ENCODE results near the gene TMF1. TPM values are rescaled to one million over a fixed set of nuclear protein-coding genes. Genes with fewer than 3 reads are reported as not detected.

Gene TMF1
- total RNA-seq, 1 experiment from 2014 or later, result 50.2 TPM

- BruUV-seq (replicated peaks), result no TSS peak
- DNase-seq (ENCODE audit: unreplicated experiment), result no peak
- Mint-ChIP-seq H3K27ac (ENCODE audit: low read depth, unreplicated experiment) (no peak overlapping the region), H3K4me1 (ENCODE audit: insufficient read depth, unreplicated experiment) (no peaks in the 10 kb centered on the region), H3K9me3 (ENCODE audit: unreplicated experiment) (no peaks in the 10 kb centered on the region), H3K4me3 (ENCODE audit: unreplicated experiment) (no peak overlapping the region), H3K27me3 (ENCODE audit: insufficient read depth, unreplicated experiment) (no peaks in the 10 kb centered on the region), H3K36me3 (ENCODE audit: insufficient read depth, unreplicated experiment) (peaks cover 96% of the 10 kb centered on the region)
- intact Hi-C loops (cut with micrococcal nuclease), result no loop called here
- POLR2A ChIA-PET, result interaction anchor here (1.1 kb wide), 1 partner anchor 14 kb away, joined by 3 read pairs; the partner anchor contains the start of gene EOGT
- TF ChIP-seq CTCF (IDR thresholded peaks at IDR 0.05; ENCODE audit: unreplicated experiment), result no peak
- CTCF ChIA-PET, result interaction anchor here (0.8 kb wide), 1 partner anchor 53 kb away, joined by 3 read pairs; the partner anchor contains the start of gene TMF1
Measured at GRCh38 chr3:68999158-68999557, 53.0 kb downstream of the TMF1 start.

GRCh38 chr3:68997887-68998286 lies 54.2 kb downstream of the TMF1 start:
- DNase-seq (ENCODE audit: unreplicated experiment), result no peak
- no peaks in the 10 kb centered on the region for H3K4me1 Mint-ChIP-seq (ENCODE audit: insufficient read depth, unreplicated experiment)
- H3K4me3 Mint-ChIP-seq (ENCODE audit: unreplicated experiment), result no peak overlapping the region
- no peaks in the 10 kb centered on the region for H3K27me3 Mint-ChIP-seq (ENCODE audit: insufficient read depth, unreplicated experiment)
- ChIA-PET POLR2A (no interaction called here), CTCF (no interaction called here)
- intact Hi-C loops (cut with micrococcal nuclease), result no loop called here
- BruUV-seq (replicated peaks), result no TSS peak
- peaks cover 87% of the 10 kb centered on the region for H3K36me3 Mint-ChIP-seq (ENCODE audit: insufficient read depth, unreplicated experiment)
- no peak overlapping the region for H3K27ac Mint-ChIP-seq (ENCODE audit: low read depth, unreplicated experiment)
- TF ChIP-seq CTCF (IDR thresholded peaks at IDR 0.05; ENCODE audit: unreplicated experiment), result no peak
- H3K9me3 Mint-ChIP-seq (ENCODE audit: unreplicated experiment), result no peaks in the 10 kb centered on the region

- Mint-ChIP-seq H3K27me3 (ENCODE audit: insufficient read depth, unreplicated experiment) (no peaks in the 10 kb centered on the region), H3K4me3 (ENCODE audit: unreplicated experiment) (no peak overlapping the region), H3K36me3 (ENCODE audit: insufficient read depth, unreplicated experiment) (peaks cover 84% of the 10 kb centered on the region), H3K9me3 (ENCODE audit: unreplicated experiment) (no peaks in the 10 kb centered on the region), H3K4me1 (ENCODE audit: insufficient read depth, unreplicated experiment) (no peaks in the 10 kb centered on the region), H3K27ac (ENCODE audit: low read depth, unreplicated experiment) (peak overlapping the region; percentile 69)
- no peak for DNase-seq (ENCODE audit: unreplicated experiment)
- intact Hi-C loops (cut with micrococcal nuclease), result no loop called here
- no peak for TF ChIP-seq CTCF (IDR thresholded peaks at IDR 0.05; ENCODE audit: unreplicated experiment)
- ChIA-PET CTCF (interaction anchor here (0.9 to 1.2 kb wide), 3 partner anchors 14 to 16 kb away, joined by 3 to 4 read pairs (median 3); no protein-coding TSS in a partner anchor), POLR2A (interaction anchor here (1.5 kb wide), 1 partner anchor 16 kb away, joined by 4 read pairs; no protein-coding TSS in a partner anchor)
- BruUV-seq (replicated peaks), result no TSS peak
Measured at GRCh38 chr3:68996356-68996995, 55.7 kb downstream of the TMF1 start.

GRCh38 chr3:68988740-68989139 lies 63.4 kb downstream of the TMF1 start:
- no peak for TF ChIP-seq CTCF (IDR thresholded peaks at IDR 0.05; ENCODE audit: unreplicated experiment)
- no peak for DNase-seq (ENCODE audit: unreplicated experiment)
- POLR2A ChIA-PET, result no interaction called here
- Mint-ChIP-seq H3K4me3 (ENCODE audit: unreplicated experiment) (no peak overlapping the region), H3K27ac (ENCODE audit: low read depth, unreplicated experiment) (no peak overlapping the region), H3K36me3 (ENCODE audit: insufficient read depth, unreplicated experiment) (peaks cover 80% of the 10 kb centered on the region), H3K27me3 (ENCODE audit: insufficient read depth, unreplicated experiment) (no peaks in the 10 kb centered on the region), H3K4me1 (ENCODE audit: insufficient read depth, unreplicated experiment) (no peaks in the 10 kb centered on the region), H3K9me3 (ENCODE audit: unreplicated experiment) (no peaks in the 10 kb centered on the region)
- intact Hi-C loops (cut with micrococcal nuclease), result no loop called here
- CTCF ChIA-PET, result interaction anchor here (0.6 kb wide), 1 partner anchor 17 kb away, joined by 3 read pairs; no protein-coding TSS in a partner anchor
- BruUV-seq (replicated peaks), result no TSS peak

Data from MCF 10A (cell line).